OCI-LY3 (cell line): Measurements from ENCODE around the gene KLF7.

Experiments used
- H2AFZ ChIP-seq: fragments of 200-600, 300-600 bp; shearing (Covaris generic); 2 replicates; pipeline ENCODE4 v1.6.0; 2014; ENCODE audit warnings: antibody characterized with exemption, low read depth, low read length
- H3K27ac ChIP-seq: fragments of 200-600, 300-600 bp; sonication (generic); 2 replicates; pipeline ENCODE4 v1.5.1; 2014; ENCODE audit warnings: mild to moderate bottlenecking, low read length, moderate library complexity, mixed read lengths
- H3K27me3 ChIP-seq: fragments of 200-600, 300-600 bp; sonication (generic); 2 replicates; pipeline ENCODE4 v1.6.1; 2014; ENCODE audit warnings: low read depth, low read length, mixed read lengths
- H3K36me3 ChIP-seq: fragments of 200-600, 300-600 bp; sonication (generic); replicated peaks from 2 replicates; pipeline ENCODE3; 2014; ENCODE audit warnings: low read depth, low read length, mixed read lengths
- H3K4me1 ChIP-seq: fragments of 300-600, 200-600 bp; sonication (generic); 2 replicates; pipeline ENCODE4 v1.6.1; 2014; ENCODE audit warnings: low read length, mixed read lengths
- H3K4me2 ChIP-seq: fragments of 200-600, 300-600 bp; sonication (generic); 2 replicates; pipeline ENCODE4 v1.6.1; 2014; ENCODE audit warnings: low read length, mixed read lengths
- H3K4me3 ChIP-seq: fragments of 300-600, 200-600 bp; sonication (generic); 2 replicates; pipeline ENCODE4 v1.5.1; 2014; ENCODE audit warnings: antibody characterized with exemption, mild to moderate bottlenecking, low read length, moderate library complexity
- H3K79me2 ChIP-seq: fragments of 300-600, 200-600 bp; shearing (Covaris generic); 2 replicates; pipeline ENCODE4 v1.6.1; 2014; ENCODE audit warnings: mild to moderate bottlenecking, low read length, mixed read lengths
- H3K9ac ChIP-seq: fragments of 300-600, 200-600 bp; shearing (Covaris generic); 2 replicates; pipeline ENCODE4 v1.6.0; 2014; ENCODE audit warnings: mild to moderate bottlenecking, low read length, moderate library complexity
- H3K9me3 ChIP-seq: fragments of 200-600, 300-600 bp; shearing (Covaris generic); 2 replicates; pipeline ENCODE4 v1.6.1; 2014; ENCODE audit warnings: low read length, mixed read lengths; ENCODE audit not compliant: insufficient read depth
- H4K20me1 ChIP-seq: fragments of 200-600, 300-600 bp; sonication (generic); 2 replicates; pipeline ENCODE4 v1.6.1; 2016; ENCODE audit warnings: low read length, mixed read lengths; ENCODE audit not compliant: insufficient read depth
- CTCF ChIP-seq: fragments of 200-600, 300-600 bp; sonication (generic); IDR thresholded peaks from 2 replicates; pipeline ENCODE4 v1.5.1; 2014; ENCODE audit warnings: antibody characterized with exemption, low read length, low read depth
- EZH2phosphoT487 ChIP-seq: fragments of 200-600 bp; shearing (Covaris generic); IDR thresholded peaks from 2 replicates; pipeline ENCODE4 v1.6.1; 2018; ENCODE audit warnings: antibody characterized with exemption, mixed run types, low read depth

KLF7 gene

GRCh38 chr2:207055257-207055656 is 110.5 kb downstream of the KLF7 start:
- Histone ChIP-seq H3K36me3 (no peaks in the 10 kb centered on the region), H3K27me3 (peaks cover 18% of the 10 kb centered on the region), H3K27ac (no peak overlapping the region), H3K79me2 (no peaks in the 10 kb centered on the region), H3K4me2 (no peak overlapping the region), H3K9ac (no peak overlapping the region), H2AFZ (no peak overlapping the region), H4K20me1 (no peaks in the 10 kb centered on the region), H3K9me3 (no peaks in the 10 kb centered on the region), H3K4me1 (no peaks in the 10 kb centered on the region), H3K4me3 (no peak overlapping the region)
- TF ChIP-seq CTCF: no peak

- Histone ChIP-seq H3K4me3 (no peak overlapping the region), H3K9me3 (no peaks in the 10 kb centered on the region), H3K27ac (no peak overlapping the region), H3K27me3 (peaks cover 24% of the 10 kb centered on the region), H2AFZ (no peak overlapping the region), H3K79me2 (no peaks in the 10 kb centered on the region), H3K36me3 (no peaks in the 10 kb centered on the region), H4K20me1 (no peaks in the 10 kb centered on the region), H3K9ac (no peak overlapping the region), H3K4me2 (no peak overlapping the region), H3K4me1 (no peaks in the 10 kb centered on the region)
- no peak for TF ChIP-seq EZH2phosphoT487
- TF ChIP-seq CTCF: no peak
Measured at GRCh38 chr2:207054521-207054920, 111.2 kb downstream of the KLF7 start.

- H2AFZ ChIP-seq: no peak overlapping the region
- H3K9me3 ChIP-seq: no peaks in the 10 kb centered on the region
- H3K9ac ChIP-seq: no peak overlapping the region
- H3K4me3 ChIP-seq: no peak overlapping the region
- TF ChIP-seq CTCF (no peak), EZH2phosphoT487 (no peak)
- H3K79me2 ChIP-seq: no peaks in the 10 kb centered on the region
- H4K20me1 ChIP-seq: no peaks in the 10 kb centered on the region
- H3K4me2 ChIP-seq: no peak overlapping the region
- no peaks in the 10 kb centered on the region for H3K4me1 ChIP-seq
- no peak overlapping the region for H3K27ac ChIP-seq
- H3K36me3 ChIP-seq: no peaks in the 10 kb centered on the region
- peaks cover 25% of the 10 kb centered on the region for H3K27me3 ChIP-seq
Measured at GRCh38 chr2:207051385-207051965, 114.3 kb downstream of the KLF7 start.

- Histone ChIP-seq H3K4me3 (no peak overlapping the region), H4K20me1 (no peaks in the 10 kb centered on the region), H3K27ac (no peak overlapping the region), H2AFZ (no peak overlapping the region), H3K4me2 (no peak overlapping the region), H3K27me3 (peaks cover 14% of the 10 kb centered on the region), H3K36me3 (no peaks in the 10 kb centered on the region), H3K9me3 (no peaks in the 10 kb centered on the region), H3K9ac (no peak overlapping the region), H3K4me1 (no peaks in the 10 kb centered on the region), H3K79me2 (no peaks in the 10 kb centered on the region)
- no peak for TF ChIP-seq EZH2phosphoT487
- TF ChIP-seq CTCF: no peak
Measured at GRCh38 chr2:207049122-207049521, 116.6 kb downstream of the KLF7 start.
